Measurements from ENCODE around the gene SSC5D.

- TF ChIP-seq CTCF (IDR thresholded peaks at IDR 0.05 in 8 of 11, conservative IDR thresholded peaks at IDR 0.05 in 3 of 11) (no peak), POLR2AphosphoS5 (IDR thresholded peaks at IDR 0.05) (no peak)
Observed at GRCh38 chr19:55451965-55452748, 36.1 kb upstream of the SSC5D start.

Measured in spleen (tissue), 7 donors.